HK-2 (cell line): Measurements from ENCODE around the gene RPL26.

Experiments
- DNase-seq: peaks from one replicate; pipeline ENCODE4 v3.0.0-alpha.2; 2018; ENCODE audit not compliant: unreplicated experiment

RPL26 gene

DNA sequence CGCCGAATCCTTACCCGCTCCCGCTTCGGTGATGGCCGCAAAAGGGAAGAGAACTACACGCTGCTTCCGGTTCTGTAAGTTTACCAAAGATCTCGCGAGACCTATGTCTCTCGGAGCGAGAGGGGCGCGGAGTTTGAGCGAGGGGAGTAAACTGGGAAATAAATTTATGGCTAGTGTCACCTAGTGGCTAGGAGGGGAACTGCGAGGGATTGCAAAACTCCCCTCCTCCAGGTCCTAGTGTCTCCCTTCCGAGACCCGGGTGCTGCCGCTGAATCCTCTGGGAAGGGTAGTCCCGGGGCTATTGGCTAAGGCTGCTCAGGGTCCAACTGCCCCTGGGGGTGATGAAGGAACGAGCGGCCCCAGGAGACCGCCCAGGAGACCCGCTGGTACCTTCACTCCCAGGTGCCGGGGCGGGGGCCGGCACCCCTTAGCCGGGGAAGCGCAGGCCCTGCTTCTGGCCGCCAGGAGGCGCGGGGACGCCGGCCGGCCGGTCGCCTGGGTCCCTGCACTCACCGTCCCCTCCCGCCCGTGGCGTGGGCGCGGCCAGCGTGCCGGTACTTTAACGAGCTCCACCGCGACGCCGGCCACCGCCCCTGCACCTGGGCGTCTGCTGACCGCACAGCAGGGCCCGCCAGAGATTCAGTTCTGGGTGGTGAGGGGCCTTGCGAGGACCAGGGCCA, at the start of gene RPL26:
TSS of gene RPL26 (minus strand) at position 51 of the 680 bp plus-strand sequence. CDS start 883 bp downstream, outside the sequence.
- peak; percentile 96 for DNase-seq

DNA sequence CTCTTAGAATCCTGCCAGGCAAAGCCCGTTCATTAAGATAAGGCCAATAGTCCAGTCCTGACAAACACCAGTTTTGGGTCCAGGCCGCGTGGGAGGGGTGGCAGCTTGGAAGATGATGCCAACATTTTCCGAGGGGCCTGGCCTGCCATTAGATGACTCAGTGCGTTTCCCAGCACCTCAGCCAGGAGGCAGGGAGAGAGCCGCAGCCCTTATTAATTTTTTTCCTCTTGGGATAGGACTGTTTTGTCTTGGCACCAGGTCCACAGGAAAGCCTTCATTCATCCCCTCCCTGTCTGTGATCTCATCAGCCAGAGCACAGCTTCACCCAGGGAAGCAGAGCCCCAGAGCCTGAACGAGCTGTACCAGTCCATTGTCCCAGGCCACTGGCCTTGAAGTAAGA, 48.0 kb upstream of the RPL26 start:
- no peak for DNase-seq

DNA sequence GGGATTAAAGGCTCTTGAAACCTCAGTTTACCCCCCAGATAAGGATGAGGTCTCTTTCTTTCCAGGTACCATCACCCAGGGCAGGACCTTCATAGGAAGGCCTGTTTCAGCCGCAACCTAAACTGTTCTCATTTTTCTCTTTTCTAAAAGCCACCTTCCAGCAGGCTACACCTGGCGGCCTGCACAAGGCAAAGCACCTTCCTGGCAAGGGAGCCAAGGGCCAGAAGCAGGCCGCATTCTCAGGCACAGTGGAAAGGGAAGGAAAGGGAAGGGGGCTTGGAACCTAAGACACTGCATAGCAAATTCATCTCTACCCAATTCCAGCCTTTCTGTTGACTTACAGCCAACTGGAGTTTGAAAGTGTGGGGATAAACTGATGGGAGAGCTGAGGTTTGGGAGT, 43.8 kb upstream of the RPL26 start:
- DNase-seq = no peak

DNA sequence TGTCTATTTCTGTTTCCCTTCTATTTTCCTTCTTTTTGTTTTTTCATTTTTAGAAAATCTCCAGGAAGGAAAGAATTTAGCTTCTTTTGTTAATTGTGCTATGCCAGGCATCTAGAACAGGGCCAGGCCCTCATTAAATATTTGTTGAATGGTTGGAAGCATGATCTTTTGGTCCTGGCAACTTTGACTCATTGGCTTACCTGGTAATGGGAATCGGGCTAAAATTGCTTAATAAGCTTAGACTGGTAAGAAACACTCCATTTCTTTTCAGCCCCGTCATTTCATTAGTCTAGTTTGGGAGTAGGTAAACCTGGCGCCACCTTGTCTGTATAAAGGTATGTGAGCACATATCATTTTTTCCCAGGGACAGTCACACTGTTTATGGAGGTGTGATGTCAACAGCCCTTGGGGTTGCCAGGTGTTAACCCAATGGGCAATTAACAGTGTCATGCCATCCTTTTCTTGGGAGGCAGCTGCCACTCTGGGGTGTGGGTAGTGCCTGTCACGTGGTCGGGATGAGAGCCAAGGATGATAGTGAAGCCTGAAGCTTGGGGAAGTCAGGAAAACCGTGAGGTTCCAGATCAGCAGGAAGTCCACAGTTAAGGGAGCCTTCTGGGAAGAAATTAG, 43.2 kb upstream of the RPL26 start:
- DNase-seq = no peak

DNA sequence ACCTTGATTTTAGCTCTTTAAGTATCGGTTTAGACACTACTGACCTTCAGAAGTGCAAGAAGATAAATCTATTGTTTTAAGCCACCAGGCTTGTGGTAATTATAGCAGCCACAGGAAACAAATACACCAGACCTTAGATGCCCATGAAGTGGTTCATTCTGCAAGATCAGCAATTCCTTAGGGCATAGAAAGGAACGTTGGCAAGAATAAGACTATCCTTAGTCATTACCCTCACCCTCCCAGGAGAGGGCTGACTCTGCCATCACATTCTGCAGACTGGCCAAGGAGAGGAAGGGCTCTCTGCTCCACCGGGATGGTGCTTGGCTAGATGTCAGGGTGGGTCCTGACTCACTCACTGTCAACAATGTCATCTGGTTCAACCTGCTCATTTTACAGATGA, 38.6 kb upstream of the RPL26 start:
- DNase-seq = no peak

DNA sequence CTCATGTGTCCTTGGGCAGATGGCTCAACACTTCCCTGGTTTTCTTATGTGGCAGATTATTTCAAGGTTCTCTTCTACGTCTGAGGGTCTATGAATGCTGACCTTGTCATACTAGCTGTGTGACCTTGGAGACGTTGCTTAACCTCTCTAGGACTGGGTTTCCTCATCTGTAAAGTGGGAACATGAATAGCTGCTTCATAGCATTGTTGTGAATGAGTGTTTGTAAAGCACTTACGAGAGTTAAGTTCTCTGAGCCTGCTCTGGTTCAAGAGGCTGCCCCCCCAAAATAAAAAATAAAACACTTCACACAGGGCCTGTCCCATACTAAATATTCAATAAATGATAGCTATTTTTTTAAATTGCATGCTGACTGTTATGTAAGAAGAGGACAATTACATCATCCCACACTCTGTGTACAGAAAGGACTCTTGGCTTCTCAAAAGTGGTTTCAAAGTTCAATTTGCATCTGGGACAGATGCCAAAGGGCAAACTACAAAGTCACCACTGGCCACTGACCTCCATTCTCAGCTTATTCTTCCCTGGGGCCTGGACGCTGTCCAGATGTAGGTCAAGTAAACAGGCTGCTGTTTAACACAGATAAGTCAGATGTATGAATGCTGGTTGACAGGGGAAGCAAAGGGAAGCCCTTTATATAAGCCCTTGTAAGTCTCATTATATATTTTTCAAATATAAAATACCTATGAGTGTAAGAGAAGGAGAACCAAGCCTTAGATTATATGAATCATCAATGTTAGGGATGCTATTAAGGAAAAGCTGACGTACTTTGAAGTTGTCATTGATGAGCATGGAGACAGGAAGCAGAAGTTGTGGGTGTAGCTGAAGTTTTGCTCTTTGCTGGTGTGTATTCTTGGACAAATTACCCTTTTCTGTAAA, 37.3 kb upstream of the RPL26 start:
- no peak for DNase-seq

DNA sequence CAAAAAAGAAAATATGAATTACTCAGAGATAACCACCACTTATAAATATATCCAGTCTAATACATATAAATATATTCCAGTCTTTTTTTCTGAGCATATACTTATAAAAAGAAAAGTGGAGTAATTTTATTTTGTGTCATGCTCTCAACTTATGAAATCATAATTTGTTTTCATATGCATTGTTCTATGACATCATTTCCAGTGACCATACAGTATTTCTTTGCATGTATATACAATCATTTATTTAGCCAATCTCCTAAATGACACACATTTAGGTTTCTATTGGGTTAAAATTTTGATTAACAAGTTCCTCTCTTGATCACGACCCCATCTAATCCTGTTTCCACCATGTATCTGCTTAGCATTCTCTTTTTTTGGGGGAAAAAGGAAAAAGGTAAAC, 36.3 kb upstream of the RPL26 start:
- no peak for DNase-seq

DNA sequence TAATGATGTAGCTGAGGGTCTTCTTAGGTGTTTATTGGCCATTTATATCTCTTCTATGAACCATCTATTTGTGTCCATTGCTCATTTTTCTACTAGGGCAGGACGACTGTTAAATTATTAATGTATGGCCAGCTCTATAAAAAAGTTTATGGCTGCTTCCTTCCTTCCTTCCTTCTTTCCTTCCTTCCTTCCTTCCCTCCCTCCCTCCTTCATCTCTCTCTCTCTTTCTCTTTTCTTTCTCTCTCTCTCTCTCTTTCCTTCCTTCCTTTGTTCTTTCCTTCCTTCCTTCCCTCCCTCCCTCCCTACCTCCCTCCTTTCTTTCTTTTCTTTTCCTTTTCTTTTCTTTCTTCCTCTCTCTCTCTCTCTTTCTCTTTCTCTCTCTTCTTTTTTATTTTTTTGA, 35.5 kb upstream of the RPL26 start:
- no peak for DNase-seq

DNA sequence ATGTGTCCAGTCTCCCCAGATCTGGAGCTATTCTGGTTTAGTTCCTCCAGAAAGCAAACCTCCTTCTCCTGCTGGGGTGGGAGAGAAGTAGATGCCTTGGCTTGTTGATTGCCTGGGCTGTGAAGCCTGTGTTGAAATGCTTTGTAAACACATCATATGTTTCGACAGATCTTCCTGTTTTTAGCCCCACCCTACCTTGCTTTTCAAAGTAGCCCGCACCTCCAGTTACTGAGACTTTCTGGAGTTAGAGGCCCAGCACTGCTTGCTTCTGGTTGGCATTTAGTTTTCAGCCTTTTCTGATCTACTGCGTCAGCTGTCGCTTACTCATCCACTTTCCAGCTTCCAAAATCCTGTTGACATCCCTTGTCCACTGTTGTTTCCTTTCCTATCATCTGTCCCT, 34.8 kb upstream of the RPL26 start:
- no peak for DNase-seq

DNA sequence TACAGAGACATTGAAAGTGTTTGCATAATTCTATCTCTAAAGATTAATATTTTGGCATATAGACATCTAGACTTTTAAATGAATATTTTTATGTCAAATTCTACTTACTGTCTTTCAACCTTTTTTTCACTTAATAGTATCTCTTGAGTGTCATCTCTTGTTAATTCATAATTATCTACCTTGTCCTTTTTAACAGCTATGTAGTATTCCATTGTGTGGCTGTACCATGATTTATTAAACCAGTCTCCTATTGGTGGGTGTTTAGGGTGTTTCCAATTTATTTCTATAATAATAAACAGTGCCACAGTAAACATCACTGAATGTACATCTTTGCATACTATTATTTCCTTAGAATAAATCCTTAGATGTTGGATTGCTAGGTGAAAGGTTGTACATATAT, 30.9 kb upstream of the RPL26 start:
- DNase-seq = no peak

DNA sequence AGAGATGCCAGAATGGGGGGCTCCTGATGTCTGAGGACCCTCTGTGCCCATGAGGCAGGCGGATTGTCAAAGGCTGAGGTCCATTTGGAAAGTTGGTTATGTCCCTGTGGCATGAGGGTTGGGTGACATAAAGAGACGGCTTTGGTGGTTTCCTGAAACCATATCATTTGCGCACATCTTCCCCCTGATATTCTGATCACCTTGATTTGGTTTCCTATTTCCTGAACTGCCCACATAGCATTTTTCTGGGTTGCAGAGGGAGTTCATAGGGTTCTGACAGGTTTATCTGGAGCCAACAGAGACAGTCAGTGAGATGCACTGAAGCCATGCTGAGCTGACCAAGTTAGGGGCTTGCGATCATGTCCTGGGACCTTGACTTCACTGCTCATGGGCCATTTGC, 30.3 kb upstream of the RPL26 start:
- no peak for DNase-seq

DNA sequence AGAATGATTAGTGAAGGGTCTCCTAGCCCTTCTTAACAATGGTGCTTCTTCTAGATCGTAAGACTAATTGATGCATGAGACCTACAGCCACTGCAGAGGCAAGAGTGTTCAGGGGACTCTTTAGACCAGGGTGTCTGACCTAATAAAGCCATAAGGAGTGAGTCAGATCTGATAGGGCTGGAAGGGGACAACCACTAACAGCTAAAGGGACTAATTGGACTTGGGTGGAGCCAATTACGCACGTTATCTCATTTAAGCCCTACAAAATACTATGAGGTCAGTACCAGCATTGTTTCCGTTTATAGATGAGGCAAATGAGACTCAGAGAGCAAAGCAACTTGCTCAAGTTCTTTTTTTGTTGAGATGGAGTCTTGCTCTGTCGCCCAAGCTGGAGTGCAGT, 29.1 kb upstream of the RPL26 start:
- DNase-seq = no peak

DNA sequence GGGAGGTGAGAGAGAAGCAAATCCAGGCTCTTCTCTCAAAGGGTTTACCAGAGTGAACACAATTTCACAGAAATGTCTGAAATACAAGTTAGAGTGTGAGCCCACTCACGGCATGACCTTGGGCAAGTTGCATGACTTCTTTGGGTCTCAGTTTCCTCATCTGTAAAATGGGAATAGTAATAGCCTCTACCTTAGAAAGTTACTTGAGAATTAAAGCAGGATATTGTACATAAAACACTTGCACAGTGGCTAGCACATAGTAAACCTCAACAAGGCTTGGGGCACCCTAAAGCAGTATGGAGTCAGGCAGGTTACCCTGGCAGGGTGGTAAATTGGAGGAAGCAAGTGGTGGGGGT, 27.9 kb upstream of the RPL26 start:
- DNase-seq = no peak

DNA sequence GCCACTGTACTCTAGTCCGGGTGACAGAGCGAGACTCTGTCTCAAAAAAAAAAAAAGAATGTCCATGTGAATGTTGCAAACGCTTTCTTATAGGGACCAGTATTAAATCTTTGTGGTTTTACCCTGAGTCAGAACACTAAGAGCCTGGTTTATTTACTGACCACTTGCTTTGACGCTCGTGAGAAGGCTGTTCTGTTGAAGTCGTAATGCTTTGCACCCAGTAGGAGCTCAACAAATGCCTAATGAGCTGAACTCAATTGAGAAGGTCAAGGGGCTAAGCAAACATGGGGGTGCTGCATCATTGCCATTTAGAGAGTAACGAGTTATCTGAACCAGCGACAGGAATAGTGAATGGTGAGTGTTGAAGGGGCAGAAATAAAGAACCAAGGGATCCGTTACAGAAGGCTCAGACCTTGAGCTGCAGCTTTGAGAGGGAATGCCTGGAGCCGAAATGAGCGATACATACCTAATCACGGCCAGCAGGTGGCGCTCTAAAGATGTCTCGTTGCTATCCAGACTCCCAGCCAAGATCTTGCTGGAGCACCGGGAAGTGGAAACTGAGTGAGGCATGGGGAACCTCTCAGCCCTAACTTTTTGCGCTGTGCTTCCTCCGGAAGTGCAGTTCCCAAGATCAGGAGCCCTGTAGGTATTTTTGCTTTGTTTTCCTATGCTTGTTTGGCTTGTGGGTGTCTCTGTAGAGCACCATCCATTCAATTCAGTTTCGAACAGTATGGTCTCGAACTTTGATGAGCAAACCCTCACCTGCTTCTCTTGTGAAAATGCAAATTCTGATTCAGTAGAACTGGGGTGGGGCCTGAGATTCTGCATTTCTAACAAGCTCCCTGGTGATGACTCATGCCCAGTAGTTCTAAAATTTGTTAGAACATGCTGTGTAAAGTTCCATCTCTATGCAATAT, 27.2 kb upstream of the RPL26 start:
- DNase-seq = peak; percentile 86

DNA sequence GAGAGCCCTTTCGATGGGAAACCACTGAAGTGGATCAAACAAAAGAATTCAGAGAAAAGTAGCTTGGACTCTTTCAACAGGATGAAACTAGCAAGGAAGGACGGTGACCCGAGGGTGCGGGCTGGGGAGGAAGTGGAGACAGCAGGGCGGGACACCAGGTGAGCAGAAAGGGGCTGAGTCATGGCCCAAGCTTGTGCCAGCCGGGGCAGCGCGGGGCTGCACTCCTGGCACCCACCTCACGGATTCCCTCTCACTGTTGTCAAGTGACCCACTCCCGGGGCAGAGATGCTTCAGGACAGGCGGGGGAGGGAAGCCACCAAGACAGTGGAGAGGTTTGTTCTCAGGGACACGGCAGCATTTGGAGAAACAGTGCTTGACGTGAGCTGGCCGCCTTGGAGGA, 25.4 kb upstream of the RPL26 start:
- DNase-seq = peak; percentile 35

DNA sequence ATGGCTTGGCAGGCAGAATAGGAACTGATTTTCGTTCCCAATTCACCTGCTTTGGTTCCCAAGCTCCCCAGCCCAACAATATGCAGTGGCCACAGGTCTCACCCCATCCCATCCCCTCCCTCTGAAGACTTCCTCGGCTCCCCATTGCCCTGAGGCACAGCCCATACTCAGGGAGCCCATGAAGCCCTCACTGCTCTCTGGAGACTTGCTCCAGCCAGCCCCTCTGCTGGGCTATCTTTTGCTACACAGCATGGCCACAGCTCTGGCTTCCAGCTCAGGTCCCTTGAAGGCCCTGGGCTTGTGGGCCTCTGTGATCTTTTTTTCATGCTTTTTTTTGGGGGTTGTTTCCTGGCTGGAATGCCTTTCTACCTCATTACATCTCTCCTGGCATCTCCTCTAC, 23.2 kb upstream of the RPL26 start:
- no peak for DNase-seq

DNA sequence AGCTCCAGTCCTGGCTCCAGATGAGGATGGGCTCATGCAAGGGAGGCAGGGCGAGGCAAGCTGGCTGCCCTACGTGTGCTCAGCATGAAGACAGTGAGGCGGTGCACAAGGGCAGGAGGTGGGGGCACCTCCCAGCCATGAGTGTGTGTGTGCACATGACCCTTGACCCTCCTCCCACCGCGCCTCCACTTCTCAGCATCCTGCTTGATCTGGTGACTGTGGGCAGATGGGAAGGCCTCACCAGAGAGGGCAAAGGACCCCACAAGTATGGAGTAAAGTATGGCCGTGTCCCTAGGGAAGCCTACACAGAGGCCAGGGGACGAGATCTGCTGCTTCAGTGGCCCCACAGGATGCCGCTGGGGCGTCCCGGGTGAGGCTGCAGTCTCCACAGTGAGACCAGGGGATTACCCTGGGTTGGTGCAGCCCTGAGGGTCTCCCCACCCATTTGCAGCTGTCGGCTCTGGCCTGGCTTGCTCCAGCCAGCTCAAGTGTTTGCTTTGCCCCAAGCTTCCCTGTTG, 22.6 kb upstream of the RPL26 start:
- DNase-seq = no peak

DNA sequence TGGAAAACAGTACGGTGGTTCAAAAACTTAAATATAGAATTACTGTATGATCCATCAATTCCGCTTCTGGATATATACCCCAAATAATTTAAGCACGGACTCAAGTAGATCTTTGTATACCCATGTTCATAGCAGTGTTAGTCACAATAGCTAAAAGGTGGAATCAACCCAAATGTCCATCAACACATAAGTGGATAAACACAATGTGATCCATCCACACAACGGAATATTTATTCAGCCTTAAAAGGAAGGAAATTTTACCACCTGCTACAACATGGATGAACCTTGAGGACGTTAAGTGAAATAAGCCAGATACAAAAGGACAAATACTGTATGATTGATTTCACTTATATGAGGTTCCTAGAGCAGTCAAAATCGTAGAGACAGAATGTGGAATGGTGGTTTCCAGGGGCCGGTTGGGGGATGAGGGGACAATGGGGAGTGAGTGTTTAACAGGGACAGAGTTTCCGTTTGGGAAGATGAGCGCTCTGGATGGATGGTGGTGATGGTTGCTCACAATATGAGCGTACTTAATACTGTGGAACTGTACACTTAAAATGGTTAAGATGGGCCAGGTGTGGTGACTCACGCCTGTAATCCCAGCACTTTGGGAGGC, 20.0 kb upstream of the RPL26 start:
- DNase-seq = no peak

DNA sequence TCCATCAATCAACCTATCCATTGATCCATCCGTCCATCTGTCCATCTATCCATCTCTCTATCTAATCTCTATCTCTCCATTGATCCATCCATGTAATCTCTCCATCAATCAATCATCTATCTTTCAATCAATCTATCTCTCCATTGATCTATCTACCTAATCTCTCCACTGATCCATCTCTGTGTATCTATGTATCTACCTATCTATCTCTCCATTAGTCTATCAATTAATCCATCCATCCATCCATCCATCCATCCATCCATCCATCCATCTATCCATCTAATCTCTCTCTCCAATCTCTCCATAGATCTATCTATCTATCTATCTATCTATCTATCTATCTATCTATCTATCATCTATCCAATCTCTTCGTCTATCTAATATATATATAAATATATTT, 18.1 kb upstream of the RPL26 start:
- no peak for DNase-seq

DNA sequence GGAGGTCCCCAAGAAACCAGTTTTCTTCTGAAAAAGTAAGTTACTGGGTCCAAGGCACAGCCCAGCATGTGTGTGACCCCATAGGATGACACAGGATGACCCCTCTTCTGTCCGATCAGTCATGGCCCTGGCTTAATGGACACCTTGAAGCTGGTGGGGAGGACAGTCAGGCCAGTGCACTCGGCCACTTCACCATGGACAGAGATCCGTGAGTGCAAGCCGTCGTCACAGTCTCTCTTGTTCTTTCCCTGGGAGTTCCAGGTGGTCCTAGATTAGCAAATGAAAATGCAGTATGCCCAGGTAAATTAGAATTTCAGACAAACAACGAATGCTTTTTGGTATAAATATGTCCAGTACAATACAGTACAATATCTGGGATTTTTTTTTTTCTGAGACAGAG, 16.0 kb upstream of the RPL26 start:
- no peak for DNase-seq

DNA sequence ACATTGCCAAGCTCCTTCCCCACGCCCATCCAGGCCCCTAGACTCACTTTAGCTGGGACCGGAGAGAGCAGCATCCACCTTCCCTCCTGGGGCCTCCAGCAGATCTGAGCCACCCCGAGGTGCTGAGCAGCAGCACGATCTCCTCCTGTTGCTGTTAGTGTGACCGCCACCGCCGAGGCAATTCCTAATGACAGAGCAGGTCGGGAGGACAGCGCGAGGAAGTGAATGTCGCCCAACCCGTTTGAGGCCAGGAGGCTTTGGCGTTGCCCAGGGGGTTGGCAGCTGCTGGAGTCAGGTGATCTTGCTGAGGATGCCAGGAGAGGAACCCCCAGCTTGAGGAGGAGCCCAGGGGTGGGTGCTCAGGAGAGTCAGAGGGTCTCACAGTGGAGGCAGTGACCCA, 14.6 kb upstream of the RPL26 start, which contains the start of gene RNF222:
TSS of gene RNF222 (minus strand) at position 192 of the 400 bp plus-strand sequence. CDS start 4,366 bp downstream, outside the sequence.
- DNase-seq = no peak
